OCI-LY3 (cell line): ENCODE data around the gene ADGRG7.

Experiments used
- H2AFZ ChIP-seq: fragments of 200-600, 300-600 bp; shearing (Covaris generic); 2 replicates; pipeline ENCODE4 v1.6.0; 2014; ENCODE audit warnings: antibody characterized with exemption, low read depth, low read length
- H3K27ac ChIP-seq: fragments of 200-600, 300-600 bp; sonication (generic); 2 replicates; pipeline ENCODE4 v1.5.1; 2014; ENCODE audit warnings: mild to moderate bottlenecking, low read length, moderate library complexity, mixed read lengths
- H3K27me3 ChIP-seq: fragments of 200-600, 300-600 bp; sonication (generic); 2 replicates; pipeline ENCODE4 v1.6.1; 2014; ENCODE audit warnings: low read depth, low read length, mixed read lengths
- H3K36me3 ChIP-seq: fragments of 200-600, 300-600 bp; sonication (generic); replicated peaks from 2 replicates; pipeline ENCODE3; 2014; ENCODE audit warnings: low read depth, low read length, mixed read lengths
- H3K4me1 ChIP-seq: fragments of 300-600, 200-600 bp; sonication (generic); 2 replicates; pipeline ENCODE4 v1.6.1; 2014; ENCODE audit warnings: low read length, mixed read lengths
- H3K4me2 ChIP-seq: fragments of 200-600, 300-600 bp; sonication (generic); 2 replicates; pipeline ENCODE4 v1.6.1; 2014; ENCODE audit warnings: low read length, mixed read lengths
- H3K4me3 ChIP-seq: fragments of 300-600, 200-600 bp; sonication (generic); 2 replicates; pipeline ENCODE4 v1.5.1; 2014; ENCODE audit warnings: antibody characterized with exemption, mild to moderate bottlenecking, low read length, moderate library complexity
- H3K79me2 ChIP-seq: fragments of 300-600, 200-600 bp; shearing (Covaris generic); 2 replicates; pipeline ENCODE4 v1.6.1; 2014; ENCODE audit warnings: mild to moderate bottlenecking, low read length, mixed read lengths
- H3K9ac ChIP-seq: fragments of 300-600, 200-600 bp; shearing (Covaris generic); 2 replicates; pipeline ENCODE4 v1.6.0; 2014; ENCODE audit warnings: mild to moderate bottlenecking, low read length, moderate library complexity
- H3K9me3 ChIP-seq: fragments of 200-600, 300-600 bp; shearing (Covaris generic); 2 replicates; pipeline ENCODE4 v1.6.1; 2014; ENCODE audit warnings: low read length, mixed read lengths; ENCODE audit not compliant: insufficient read depth
- H4K20me1 ChIP-seq: fragments of 200-600, 300-600 bp; sonication (generic); 2 replicates; pipeline ENCODE4 v1.6.1; 2016; ENCODE audit warnings: low read length, mixed read lengths; ENCODE audit not compliant: insufficient read depth
- CTCF ChIP-seq: fragments of 200-600, 300-600 bp; sonication (generic); IDR thresholded peaks from 2 replicates; pipeline ENCODE4 v1.5.1; 2014; ENCODE audit warnings: antibody characterized with exemption, low read length, low read depth
- EZH2phosphoT487 ChIP-seq: fragments of 200-600 bp; shearing (Covaris generic); IDR thresholded peaks from 2 replicates; pipeline ENCODE4 v1.6.1; 2018; ENCODE audit warnings: antibody characterized with exemption, mixed run types, low read depth

The ADGRG7 gene

DNA sequence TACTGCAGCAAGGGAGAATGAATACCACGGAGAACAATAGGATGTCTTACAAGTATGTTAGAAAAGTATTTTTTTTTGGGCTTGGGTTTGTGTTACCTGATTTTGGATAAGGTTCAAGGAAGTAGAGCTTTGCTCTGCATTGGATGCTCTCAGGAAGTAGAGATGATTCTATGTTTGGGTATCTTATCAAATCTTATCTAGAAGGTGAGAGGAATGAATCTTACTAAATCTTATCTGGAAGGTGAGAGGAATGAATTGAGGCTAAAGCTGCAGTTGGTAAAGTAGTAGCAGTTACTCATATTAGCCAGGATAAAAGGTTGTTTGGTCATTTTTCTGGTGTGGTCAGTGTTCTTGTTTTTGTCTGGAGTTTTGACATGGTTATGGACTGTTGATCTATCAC lies 117.3 kb downstream of the ADGRG7 start:
- Histone ChIP-seq H3K27ac (no peak overlapping the region), H3K4me2 (no peak overlapping the region), H3K9me3 (no peaks in the 10 kb centered on the region), H3K79me2 (peaks cover 76% of the 10 kb centered on the region), H3K27me3 (no peaks in the 10 kb centered on the region), H3K36me3 (peaks cover 57% of the 10 kb centered on the region), H3K9ac (no peak overlapping the region), H4K20me1 (peaks cover 27% of the 10 kb centered on the region), H2AFZ (no peak overlapping the region), H3K4me3 (no peak overlapping the region), H3K4me1 (no peaks in the 10 kb centered on the region)
- no peak for TF ChIP-seq EZH2phosphoT487
- TF ChIP-seq CTCF, result no peak

DNA sequence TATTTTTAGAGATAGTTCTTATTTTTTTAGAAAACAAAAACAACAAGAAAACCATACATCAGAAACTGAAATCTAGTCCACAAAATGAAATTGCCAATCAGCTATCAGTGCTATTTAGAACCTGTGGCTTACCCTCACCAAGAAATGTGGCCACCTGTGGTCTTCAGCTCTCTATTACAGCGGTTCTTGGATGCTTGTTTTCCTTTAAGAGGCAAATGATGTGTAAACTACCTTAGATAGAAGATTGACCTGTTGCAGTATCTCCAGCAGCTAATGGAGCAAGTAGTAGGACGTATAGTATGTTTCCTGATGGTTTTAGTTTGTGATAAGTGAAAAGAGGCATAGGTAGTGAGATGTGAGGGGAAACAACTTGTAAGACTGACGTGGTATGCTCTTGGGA lies 121.1 kb downstream of the ADGRG7 start:
- Histone ChIP-seq H2AFZ (no peak overlapping the region), H3K27me3 (no peaks in the 10 kb centered on the region), H3K27ac (no peak overlapping the region), H3K79me2 (peaks cover 76% of the 10 kb centered on the region), H3K4me2 (no peak overlapping the region), H4K20me1 (peaks cover 47% of the 10 kb centered on the region), H3K36me3 (peaks cover 59% of the 10 kb centered on the region), H3K9ac (no peak overlapping the region), H3K4me1 (no peaks in the 10 kb centered on the region), H3K4me3 (no peak overlapping the region), H3K9me3 (no peaks in the 10 kb centered on the region)
- no peak for TF ChIP-seq CTCF
- TF ChIP-seq EZH2phosphoT487, result no peak

DNA sequence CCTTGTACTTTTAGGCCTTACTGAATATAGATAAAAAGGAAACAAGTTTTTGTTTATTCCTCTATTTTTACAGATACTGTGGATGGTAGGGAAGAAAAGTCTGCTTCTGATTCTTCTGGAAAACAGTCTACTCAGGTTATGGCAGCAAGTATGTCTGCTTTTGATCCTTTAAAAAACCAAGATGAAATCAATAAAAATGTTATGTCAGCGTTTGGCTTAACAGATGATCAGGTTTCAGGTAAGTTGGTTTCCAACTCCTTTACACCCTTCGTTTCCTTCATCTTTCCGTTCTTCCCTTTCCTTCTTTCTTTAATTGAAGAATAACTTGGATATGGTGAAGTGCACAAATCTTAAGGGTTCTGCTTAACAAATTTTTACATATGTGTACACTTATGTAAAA lies 123.0 kb downstream of the ADGRG7 start:
- Histone ChIP-seq H3K9me3 (no peaks in the 10 kb centered on the region), H3K79me2 (peaks cover 63% of the 10 kb centered on the region), H3K36me3 (peaks cover 67% of the 10 kb centered on the region), H3K4me1 (no peaks in the 10 kb centered on the region), H3K9ac (no peak overlapping the region), H3K4me3 (no peak overlapping the region), H3K27ac (no peak overlapping the region), H3K4me2 (no peak overlapping the region), H3K27me3 (no peaks in the 10 kb centered on the region), H2AFZ (no peak overlapping the region), H4K20me1 (peaks cover 31% of the 10 kb centered on the region)
- TF ChIP-seq CTCF (no peak), EZH2phosphoT487 (no peak)

GRCh38 chr3:100737334-100737733 lies 127.9 kb downstream of the ADGRG7 start:
- Histone ChIP-seq H3K79me2 (peaks cover 42% of the 10 kb centered on the region), H3K9me3 (no peaks in the 10 kb centered on the region), H3K36me3 (peaks cover 86% of the 10 kb centered on the region)

More at GRCh38 chr3:100737334-100737733, 127.9 kb downstream of the ADGRG7 start:
- H3K4me3 ChIP-seq, result no peak overlapping the region
- no peak overlapping the region for H3K9ac ChIP-seq
- no peaks in the 10 kb centered on the region for H3K27me3 ChIP-seq
- H2AFZ ChIP-seq, result no peak overlapping the region
- H3K27ac ChIP-seq, result no peak overlapping the region
- no peak overlapping the region for H3K4me2 ChIP-seq
- TF ChIP-seq EZH2phosphoT487, result no peak
- peak; percentile 53 for TF ChIP-seq CTCF
- peaks cover 32% of the 10 kb centered on the region for H4K20me1 ChIP-seq
- no peaks in the 10 kb centered on the region for H3K4me1 ChIP-seq
